Measurements from ENCODE around the gene MYH13. TPM values are rescaled to one million over a fixed set of nuclear protein-coding genes. Genes with fewer than 3 reads are reported as not detected.

MYH13 gene
- total RNA-seq, 1 experiment from 2014 or later, result not detected

GRCh38 chr17:10323812-10324610 lies 48.8 kb downstream of the MYH13 start:
- Histone ChIP-seq H3K56ac (ENCODE audit: insufficient read length, low read depth, low read length) (no peak overlapping the region), H3K4ac (ENCODE audit: low read depth, low read length) (no peak overlapping the region), H2AK5ac (ENCODE audit: insufficient read length, low read length) (no peak overlapping the region), H4K20me1 (ENCODE audit: control insufficient read depth, insufficient read depth, insufficient read length) (no peaks in the 10 kb centered on the region), H2BK20ac (ENCODE audit: low read depth, low read length, poor library complexity, severe bottlenecking) (no peak overlapping the region), H3K27me3 (ENCODE audit: insufficient read depth, low read length) (no peaks in the 10 kb centered on the region), H3T11ph (ENCODE audit: low read length) (no peak overlapping the region), H3K9ac (ENCODE audit: extremely low read depth, insufficient read length, low read length) (no peak overlapping the region), H2BK5ac (ENCODE audit: insufficient read length, low read length) (no peak overlapping the region), H3K23ac (ENCODE audit: insufficient read length, low read depth, low read length) (no peak overlapping the region), H2AFZ (ENCODE audit: low read length) (no peak overlapping the region), H2BK120ac (ENCODE audit: low read depth, low read length, poor library complexity, severe bottlenecking) (no peak overlapping the region), H4K8ac (replicated peaks; ENCODE audit: insufficient read length, low read depth, low read length) (no peak overlapping the region), H4K91ac (ENCODE audit: insufficient read length, low read depth, low read length) (no peak overlapping the region), H2BK12ac (ENCODE audit: insufficient read length, low read depth, low read length) (no peak overlapping the region), H2BK15ac (ENCODE audit: low read depth, low read length) (no peak overlapping the region), H3K18ac (ENCODE audit: insufficient read length, low read depth, low read length) (no peak overlapping the region), H3K27ac (ENCODE audit: insufficient read length, low read depth, low read length) (no peak overlapping the region), H3K14ac (ENCODE audit: insufficient read depth, low read length) (no peak overlapping the region), H4K5ac (ENCODE audit: insufficient read length, low read depth, low read length) (no peak overlapping the region), H3K4me1 (ENCODE audit: insufficient read depth, low read length) (no peaks in the 10 kb centered on the region), H3K4me2 (ENCODE audit: insufficient read depth, insufficient read length, low read length) (no peak overlapping the region), H3K23me2 (ENCODE audit: insufficient read length, low read depth, low read length, poor library complexity, severe bottlenecking) (no peaks in the 10 kb centered on the region), H3K9me3 (ENCODE audit: control insufficient read depth, low read depth, low read length) (no peaks in the 10 kb centered on the region), H3K79me1 (ENCODE audit: insufficient read depth, low read depth, low read length, poor library complexity, severe bottlenecking) (no peaks in the 10 kb centered on the region), H3K79me2 (ENCODE audit: insufficient read depth, low read length) (no peaks in the 10 kb centered on the region)
- Mint-ChIP-seq H3K4me3 (no peak overlapping the region), H3K36me3 (ENCODE audit: insufficient read depth in 1 of 3, low read depth in 3 of 3) (no peaks in the 10 kb centered on the region), H3K4me1 (peaks cover under 1 to 3% of the 10 kb centered on the region in 2 experiments; a peak in 2 of 4 replicates), H3K9me3 (no peaks in the 10 kb centered on the region; a peak in 1 of 5 replicates), H3K27ac (no peak overlapping the region; a peak in 1 of 7 replicates), H3K27me3 (ENCODE audit: low read depth) (no peaks in the 10 kb centered on the region; the same call in none of the 2 replicates)
- no CpG with 5 or more reads among the region's 11 CpGs for WGBS (ENCODE audit: extremely low coverage, insufficient read length, low lambda C conversion rate)
- no peak for DNase-seq
- no peak for TF ChIP-seq CTCF (conservative IDR thresholded peaks at IDR 0.05)
